Measurements from ENCODE around the gene AP2A1.

Gene AP2A1

GRCh38 chr19:49844138-49845095 is 77.6 kb downstream of the AP2A1 start:
- no peak for DNase-seq

GRCh38 chr19:49845414-49845813 is 78.6 kb downstream of the AP2A1 start:
- DNase-seq = no peak

GRCh38 chr19:49846408-49846807 is 79.6 kb downstream of the AP2A1 start:
- no peak for DNase-seq

GRCh38 chr19:49847731-49848696 is 81.2 kb downstream of the AP2A1 start:
- DNase-seq = no peak

GRCh38 chr19:49848938-49849337 is 82.1 kb downstream of the AP2A1 start:
- DNase-seq = no peak

GRCh38 chr19:49849433-49850220 is 82.8 kb downstream of the AP2A1 start:
- no peak for DNase-seq

- DNase-seq = no peak
Observed at GRCh38 chr19:49850221-49850486, 83.4 kb downstream of the AP2A1 start.

GRCh38 chr19:49850487-49851342 is 83.9 kb downstream of the AP2A1 start, which contains the start of gene PTOV1:
Gene PTOV1 (plus strand): TSS chr19:49851159.
- DNase-seq = peak; percentile 72

GRCh38 chr19:49851456-49852259 is 84.9 kb downstream of the AP2A1 start:
- no peak for DNase-seq

GRCh38 chr19:49852631-49853126 is 85.9 kb downstream of the AP2A1 start:
- DNase-seq = no peak

GRCh38 chr19:49853852-49854377 is 87.1 kb downstream of the AP2A1 start:
- DNase-seq = no peak

GRCh38 chr19:49854378-49855263 is 87.8 kb downstream of the AP2A1 start:
- no peak for DNase-seq

GRCh38 chr19:49855277-49855675 is 88.5 kb downstream of the AP2A1 start:
- DNase-seq = no peak

GRCh38 chr19:49855676-49856573 is 89.1 kb downstream of the AP2A1 start:
- DNase-seq = no peak

- DNase-seq = no peak
Observed at GRCh38 chr19:49856574-49857021, 89.8 kb downstream of the AP2A1 start.

Data from NCI-H524 treated with DMSO at 0.1 percent for 48 hours (cell line).